Neural cell (in vitro differentiated cells): ENCODE data around the gene AIF1. TPM values are rescaled to one million over a fixed set of nuclear protein-coding genes. Genes with fewer than 3 reads are reported as not detected.

Experiments used
- H2AFZ ChIP-seq: fragments of 200-600, 300-800 bp; sonication (generic), shearing (Covaris generic); 2 replicates; pipeline ENCODE4 v1.6.0; 2014; ENCODE audit warnings: low read depth, mild to moderate bottlenecking, antibody characterized with exemption, low read length, moderate library complexity
- H3F3A ChIP-seq: fragments of 200-600 bp; shearing (Covaris generic); 2 replicates; pipeline ENCODE4 v1.6.1; 2016; ENCODE audit warnings: mild to moderate bottlenecking, moderate library complexity, mixed read lengths, antibody characterized with exemption, low read length; ENCODE audit not compliant: insufficient read depth, poor library complexity, severe bottlenecking
- H3K27ac ChIP-seq: fragments of 200-600, 300-800 bp; sonication (generic), shearing (Covaris generic); 2 replicates; pipeline ENCODE4 v1.5.1; 2014; ENCODE audit warnings: mild to moderate bottlenecking, low read length, moderate library complexity
- H3K27me3 ChIP-seq: fragments of 300-800, 200-600 bp; sonication (generic), shearing (Covaris generic); 2 replicates; pipeline ENCODE4 v1.6.0; 2014; ENCODE audit warnings: mild to moderate bottlenecking, low read depth, low read length, moderate library complexity; ENCODE audit not compliant: insufficient read depth
- H3K36me3 ChIP-seq: fragments of 300-800, 200-600 bp; sonication (generic), shearing (Covaris generic); 2 replicates; pipeline ENCODE4 v1.5.1; 2014; ENCODE audit warnings: mild to moderate bottlenecking, antibody characterized with exemption, low read length, moderate library complexity; ENCODE audit not compliant: insufficient read depth
- H3K4me2 ChIP-seq: fragments of 300-800, 200-600 bp; sonication (generic), shearing (Covaris generic); 2 replicates; pipeline ENCODE4 v1.6.0; 2014; ENCODE audit warnings: mild to moderate bottlenecking, low read length
- H3K4me3 ChIP-seq: fragments of 300-800, 200-600 bp; sonication (generic), shearing (Covaris generic); 2 replicates; pipeline ENCODE4 v1.5.1; 2014; ENCODE audit warnings: mild to moderate bottlenecking, low read length, moderate library complexity
- H3K79me2 ChIP-seq: fragments of 200-600 bp; shearing (Covaris generic); replicated peaks from 2 replicates; pipeline ENCODE4 v1.6.0; 2014; ENCODE audit warnings: mild to moderate bottlenecking, low read length, moderate library complexity; ENCODE audit not compliant: insufficient read depth
- H3K9ac ChIP-seq: fragments of 300-800, 200-600 bp; sonication (generic), shearing (Covaris generic); 2 replicates; pipeline ENCODE4 v1.6.1; 2016; ENCODE audit warnings: mild to moderate bottlenecking, low read length, mixed read lengths
- H3K9me2 ChIP-seq: fragments of 200-600 bp; shearing (Covaris generic); 2 replicates; pipeline ENCODE4 v1.6.1; 2016; ENCODE audit warnings: mild to moderate bottlenecking, low read length, mixed read lengths; ENCODE audit not compliant: insufficient read depth
- H3K9me3 ChIP-seq: fragments of 200-600, 300-800 bp; sonication (generic), shearing (Covaris generic); 2 replicates; pipeline ENCODE4 v1.6.1; 2016; ENCODE audit warnings: mild to moderate bottlenecking, mixed run types, low read length, moderate library complexity, mixed read lengths
- H4K20me1 ChIP-seq: fragments of 200-600 bp; shearing (Covaris generic); 2 replicates; pipeline ENCODE4 v1.6.1; 2016; ENCODE audit warnings: mild to moderate bottlenecking, mixed run types; ENCODE audit not compliant: insufficient read depth
- CTCF ChIP-seq: fragments of 450-650 bp; IDR thresholded peaks from 2 replicates; pipeline ENCODE4 v1.5.1; 2014; ENCODE audit warnings: antibody characterized with exemption, mild to moderate bottlenecking, moderate library complexity; ENCODE audit not compliant: poor library complexity, severe bottlenecking
- EP300 ChIP-seq: fragments of 450-650 bp; conservative IDR thresholded peaks from 2 replicates; pipeline ENCODE4 v1.6.1; 2014; ENCODE audit warnings: antibody characterized with exemption, mild to moderate bottlenecking, moderate library complexity; ENCODE audit not compliant: poor library complexity, severe bottlenecking
- EZH2 ChIP-seq: fragments of 200-600, 300-800 bp; shearing (Covaris generic), sonication (generic); IDR thresholded peaks from 2 replicates; pipeline ENCODE4 v1.6.1; 2014; ENCODE audit warnings: antibody characterized with exemption, low read length, borderline replicate concordance, mild to moderate bottlenecking; ENCODE audit not compliant: insufficient read depth, poor library complexity, severe bottlenecking
- MXI1 ChIP-seq: fragments of 450-650 bp; conservative IDR thresholded peaks from 2 replicates; pipeline ENCODE4 v1.6.1; 2014; ENCODE audit warnings: antibody characterized with exemption, mild to moderate bottlenecking; ENCODE audit not compliant: poor library complexity, severe bottlenecking
- POLR2AphosphoS5 ChIP-seq: IDR thresholded peaks from 2 replicates; pipeline ENCODE4 v1.6.1; 2012
- RAD21 ChIP-seq: fragments of 450-650 bp; conservative IDR thresholded peaks from 2 replicates; pipeline ENCODE4 v1.6.1; 2014; ENCODE audit warnings: antibody characterized with exemption, mild to moderate bottlenecking, moderate library complexity
- REST ChIP-seq: IDR thresholded peaks from 2 replicates; pipeline ENCODE4 v1.6.1; 2012; ENCODE audit warnings: borderline replicate concordance
- SMC3 ChIP-seq: fragments of 450-650 bp; conservative IDR thresholded peaks from 2 replicates; pipeline ENCODE4 v1.6.1; 2014; ENCODE audit warnings: antibody characterized with exemption, mild to moderate bottlenecking, moderate library complexity; ENCODE audit not compliant: poor library complexity
- TAF1 ChIP-seq: IDR thresholded peaks from 2 replicates; pipeline ENCODE4 v1.6.1; 2012; ENCODE audit warnings: low read depth
- polyA plus RNA-seq: library from polyadenylated mRNA; depleted of rRNA; stranded (reverse); fragments of >200 nt; gene quantifications from 2 replicates; pipeline ENCODE4 v1.2.3, GENCODE V29; 2014

Gene AIF1
- polyA plus RNA-seq, 1 donor from 2014 or later: not detected

GRCh38 chr6:31627690-31628287, 12.8 kb downstream of the AIF1 start:
- H3K27ac ChIP-seq: no peak overlapping the region
- H4K20me1 ChIP-seq: no peaks in the 10 kb centered on the region
- H3K4me2 ChIP-seq: no peak overlapping the region
- no peak overlapping the region for H2AFZ ChIP-seq
- no peaks in the 10 kb centered on the region for H3K9me3 ChIP-seq
- H3K36me3 ChIP-seq: peaks cover 5% of the 10 kb centered on the region
- H3K4me3 ChIP-seq: no peak overlapping the region
- H3K9me2 ChIP-seq: no peaks in the 10 kb centered on the region
- H3K79me2 ChIP-seq: peaks cover 32% of the 10 kb centered on the region
- H3K27me3 ChIP-seq: no peaks in the 10 kb centered on the region
- H3K9ac ChIP-seq: no peak overlapping the region
- H3F3A ChIP-seq: no peaks in the 10 kb centered on the region
- TF ChIP-seq MXI1 (no peak), SMC3 (no peak), EZH2 (no peak), EP300 (no peak), CTCF (no peak), RAD21 (no peak), TAF1 (no peak), POLR2AphosphoS5 (no peak), REST (no peak)

GRCh38 chr6:31629014-31629413, 14.0 kb downstream of the AIF1 start:
- Histone ChIP-seq H3K9ac (no peak overlapping the region), H4K20me1 (no peaks in the 10 kb centered on the region), H2AFZ (no peak overlapping the region), H3K9me3 (no peaks in the 10 kb centered on the region), H3K27me3 (no peaks in the 10 kb centered on the region), H3F3A (no peaks in the 10 kb centered on the region), H3K36me3 (peaks cover 5% of the 10 kb centered on the region), H3K4me3 (no peak overlapping the region), H3K27ac (no peak overlapping the region), H3K79me2 (peaks cover 19% of the 10 kb centered on the region), H3K4me2 (no peak overlapping the region), H3K9me2 (no peaks in the 10 kb centered on the region)
- TF ChIP-seq MXI1: no peak
- no peak for TF ChIP-seq EP300
- no peak for TF ChIP-seq CTCF
- no peak for TF ChIP-seq REST
- no peak for TF ChIP-seq SMC3
- TF ChIP-seq RAD21: no peak
- no peak for TF ChIP-seq EZH2
